ENCODE data around the gene SLC22A4. TPM values are rescaled to one million over a fixed set of nuclear protein-coding genes. Genes with fewer than 3 reads are reported as not detected.

The SLC22A4 gene
- polyA plus RNA-seq, 1 donor from 2014 or later, result 2.0 TPM

DNA sequence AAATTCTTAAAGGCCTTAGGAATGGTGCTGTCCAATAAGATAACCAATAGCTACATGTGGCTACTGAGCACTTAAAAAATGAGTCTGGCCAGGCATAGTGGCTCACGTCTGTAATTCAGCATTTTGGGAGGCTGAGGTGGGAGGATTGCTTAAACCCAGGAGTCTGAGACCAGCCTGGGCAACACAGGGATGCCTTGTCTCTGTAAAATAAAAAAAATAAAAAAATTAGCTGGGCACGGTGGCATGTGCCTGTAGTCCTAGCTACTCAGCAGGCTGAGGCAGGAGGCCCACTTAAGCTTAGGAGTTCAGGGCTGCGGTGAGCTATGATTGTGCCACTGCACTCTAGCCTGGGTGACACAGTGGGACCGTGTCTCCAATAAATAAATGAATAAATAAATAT lies 74.0 kb downstream of the SLC22A4 start:
- no peak overlapping the region for H3K27ac ChIP-seq (ENCODE audit: low read length)
- no peaks in the 10 kb centered on the region for H3K9me3 ChIP-seq (ENCODE audit: low read length)
- H3K9me2 ChIP-seq (ENCODE audit: insufficient read depth, low read length), result no peaks in the 10 kb centered on the region
- H4K20me1 ChIP-seq (ENCODE audit: insufficient read depth), result no peaks in the 10 kb centered on the region
- no peak overlapping the region for H3K9ac ChIP-seq (ENCODE audit: low read length)
- H3K4me2 ChIP-seq (ENCODE audit: low read length), result no peak overlapping the region
- H3F3A ChIP-seq (ENCODE audit: insufficient read depth, low read length, poor library complexity, severe bottlenecking), result no peaks in the 10 kb centered on the region
- H2AFZ ChIP-seq (ENCODE audit: low read depth, low read length), result no peak overlapping the region
- no peak overlapping the region for H3K4me3 ChIP-seq (ENCODE audit: low read length)
- H3K36me3 ChIP-seq (ENCODE audit: insufficient read depth, low read length), result no peaks in the 10 kb centered on the region
- H3K79me2 ChIP-seq (replicated peaks; ENCODE audit: insufficient read depth, low read length), result no peaks in the 10 kb centered on the region
- TF ChIP-seq MXI1 (conservative IDR thresholded peaks at IDR 0.05; ENCODE audit: poor library complexity, severe bottlenecking) (no peak), POLR2AphosphoS5 (IDR thresholded peaks at IDR 0.05) (no peak), SMC3 (conservative IDR thresholded peaks at IDR 0.05; ENCODE audit: poor library complexity) (no peak), EP300 (conservative IDR thresholded peaks at IDR 0.05; ENCODE audit: poor library complexity, severe bottlenecking) (no peak), TAF1 (IDR thresholded peaks at IDR 0.05; ENCODE audit: low read depth) (no peak), EZH2 (IDR thresholded peaks at IDR 0.05; ENCODE audit: borderline replicate concordance, insufficient read depth, low read length, poor library complexity, severe bottlenecking) (no peak), RAD21 (conservative IDR thresholded peaks at IDR 0.05) (no peak)
- TF ChIP-seq, protein P1, sequence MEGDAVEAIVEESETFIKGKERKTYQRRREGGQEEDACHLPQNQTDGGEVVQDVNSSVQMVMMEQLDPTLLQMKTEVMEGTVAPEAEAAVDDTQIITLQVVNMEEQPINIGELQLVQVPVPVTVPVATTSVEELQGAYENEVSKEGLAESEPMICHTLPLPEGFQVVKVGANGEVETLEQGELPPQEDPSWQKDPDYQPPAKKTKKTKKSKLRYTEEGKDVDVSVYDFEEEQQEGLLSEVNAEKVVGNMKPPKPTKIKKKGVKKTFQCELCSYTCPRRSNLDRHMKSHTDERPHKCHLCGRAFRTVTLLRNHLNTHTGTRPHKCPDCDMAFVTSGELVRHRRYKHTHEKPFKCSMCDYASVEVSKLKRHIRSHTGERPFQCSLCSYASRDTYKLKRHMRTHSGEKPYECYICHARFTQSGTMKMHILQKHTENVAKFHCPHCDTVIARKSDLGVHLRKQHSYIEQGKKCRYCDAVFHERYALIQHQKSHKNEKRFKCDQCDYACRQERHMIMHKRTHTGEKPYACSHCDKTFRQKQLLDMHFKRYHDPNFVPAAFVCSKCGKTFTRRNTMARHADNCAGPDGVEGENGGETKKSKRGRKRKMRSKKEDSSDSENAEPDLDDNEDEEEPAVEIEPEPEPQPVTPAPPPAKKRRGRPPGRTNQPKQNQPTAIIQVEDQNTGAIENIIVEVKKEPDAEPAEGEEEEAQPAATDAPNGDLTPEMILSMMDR (IDR thresholded peaks at IDR 0.05; ENCODE audit: poor library complexity, severe bottlenecking), result no peak
- TF ChIP-seq, protein P2, sequence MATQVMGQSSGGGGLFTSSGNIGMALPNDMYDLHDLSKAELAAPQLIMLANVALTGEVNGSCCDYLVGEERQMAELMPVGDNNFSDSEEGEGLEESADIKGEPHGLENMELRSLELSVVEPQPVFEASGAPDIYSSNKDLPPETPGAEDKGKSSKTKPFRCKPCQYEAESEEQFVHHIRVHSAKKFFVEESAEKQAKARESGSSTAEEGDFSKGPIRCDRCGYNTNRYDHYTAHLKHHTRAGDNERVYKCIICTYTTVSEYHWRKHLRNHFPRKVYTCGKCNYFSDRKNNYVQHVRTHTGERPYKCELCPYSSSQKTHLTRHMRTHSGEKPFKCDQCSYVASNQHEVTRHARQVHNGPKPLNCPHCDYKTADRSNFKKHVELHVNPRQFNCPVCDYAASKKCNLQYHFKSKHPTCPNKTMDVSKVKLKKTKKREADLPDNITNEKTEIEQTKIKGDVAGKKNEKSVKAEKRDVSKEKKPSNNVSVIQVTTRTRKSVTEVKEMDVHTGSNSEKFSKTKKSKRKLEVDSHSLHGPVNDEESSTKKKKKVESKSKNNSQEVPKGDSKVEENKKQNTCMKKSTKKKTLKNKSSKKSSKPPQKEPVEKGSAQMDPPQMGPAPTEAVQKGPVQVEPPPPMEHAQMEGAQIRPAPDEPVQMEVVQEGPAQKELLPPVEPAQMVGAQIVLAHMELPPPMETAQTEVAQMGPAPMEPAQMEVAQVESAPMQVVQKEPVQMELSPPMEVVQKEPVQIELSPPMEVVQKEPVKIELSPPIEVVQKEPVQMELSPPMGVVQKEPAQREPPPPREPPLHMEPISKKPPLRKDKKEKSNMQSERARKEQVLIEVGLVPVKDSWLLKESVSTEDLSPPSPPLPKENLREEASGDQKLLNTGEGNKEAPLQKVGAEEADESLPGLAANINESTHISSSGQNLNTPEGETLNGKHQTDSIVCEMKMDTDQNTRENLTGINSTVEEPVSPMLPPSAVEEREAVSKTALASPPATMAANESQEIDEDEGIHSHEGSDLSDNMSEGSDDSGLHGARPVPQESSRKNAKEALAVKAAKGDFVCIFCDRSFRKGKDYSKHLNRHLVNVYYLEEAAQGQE (IDR thresholded peaks at IDR 0.05; ENCODE audit: borderline replicate concordance), result no peak
- H3K27me3 ChIP-seq (ENCODE audit: insufficient read depth, low read depth, low read length), result no peaks in the 10 kb centered on the region

DNA sequence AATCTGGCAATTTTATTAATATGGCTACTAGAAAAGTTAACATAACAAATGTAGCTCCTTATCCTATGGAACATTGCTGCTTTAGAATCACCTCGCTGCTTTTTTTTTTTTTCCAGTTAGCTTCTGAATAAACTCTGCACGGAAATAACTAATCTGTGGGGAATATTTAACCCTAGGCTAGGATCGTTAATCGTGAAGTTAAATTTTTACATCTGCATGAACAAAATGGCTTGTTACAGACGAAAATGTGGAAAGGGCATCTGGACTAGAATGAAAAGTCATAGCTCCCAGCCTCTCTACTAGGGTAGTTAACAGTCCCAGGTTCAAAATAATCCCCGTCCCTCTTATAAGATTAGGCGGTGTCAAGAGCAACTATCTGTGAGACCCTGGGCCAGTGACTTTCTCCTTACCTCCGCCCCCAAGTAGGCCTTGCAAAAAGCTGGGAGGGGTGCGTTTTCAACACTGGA lies 74.8 kb downstream of the SLC22A4 start:
- Histone ChIP-seq H4K20me1 (ENCODE audit: insufficient read depth) (no peaks in the 10 kb centered on the region), H3K9ac (ENCODE audit: low read length) (peak overlapping the region; percentile 72), H3F3A (ENCODE audit: insufficient read depth, low read length, poor library complexity, severe bottlenecking) (no peaks in the 10 kb centered on the region), H3K9me2 (ENCODE audit: insufficient read depth, low read length) (no peaks in the 10 kb centered on the region), H2AFZ (ENCODE audit: low read depth, low read length) (peak overlapping the region; percentile 52), H3K4me3 (ENCODE audit: low read length) (peak overlapping the region; percentile 74), H3K27me3 (ENCODE audit: insufficient read depth, low read depth, low read length) (no peaks in the 10 kb centered on the region), H3K79me2 (replicated peaks; ENCODE audit: insufficient read depth, low read length) (no peaks in the 10 kb centered on the region), H3K4me2 (ENCODE audit: low read length) (peak overlapping the region; percentile 72), H3K27ac (ENCODE audit: low read length) (no peak overlapping the region), H3K36me3 (ENCODE audit: insufficient read depth, low read length) (no peaks in the 10 kb centered on the region), H3K9me3 (ENCODE audit: low read length) (no peaks in the 10 kb centered on the region)
- TF ChIP-seq RAD21 (conservative IDR thresholded peaks at IDR 0.05), result no peak
- TF ChIP-seq, protein P1 (IDR thresholded peaks at IDR 0.05; ENCODE audit: poor library complexity, severe bottlenecking), result no peak
